Left kidney (tissue), 8 donors: ENCODE data around the gene CFAP221. TPM values are rescaled to one million over a fixed set of nuclear protein-coding genes. Genes with fewer than 3 reads are reported as not detected.

Source experiments
- DNase-seq: peaks from one replicate; pipeline ENCODE4 v3.0.0-alpha.2; 2013
- long read RNA-seq, 8 donors: transcript quantifications; one replicate each; lab custom pipeline, GENCODE V29; 2026
- polyA plus RNA-seq: library from polyadenylated mRNA; unstranded; fragments of 120-200 nt; gene quantifications from one replicate; pipeline ENCODE4 v1.2.1, GENCODE V29; 2013; ENCODE audit not compliant: insufficient read length

The CFAP221 gene
- polyA plus RNA-seq, result 38.8 TPM
- long read RNA-seq, donor 1, result 0 reads
- long read RNA-seq, donor 2, result 0 reads
- long read RNA-seq, donor 3, result 0 reads
- long read RNA-seq, donor 4, result 0 reads
- long read RNA-seq, donor 5, result 0 reads
- long read RNA-seq, donor 6, result 0 reads
- long read RNA-seq, donor 7, result 0 reads
- long read RNA-seq, donor 8, partial matches to known transcripts, result 0 of 1 reads
- long read RNA-seq, donor 8, other reads (novel, unspliced or antisense), result 0 of 1 reads

DNA sequence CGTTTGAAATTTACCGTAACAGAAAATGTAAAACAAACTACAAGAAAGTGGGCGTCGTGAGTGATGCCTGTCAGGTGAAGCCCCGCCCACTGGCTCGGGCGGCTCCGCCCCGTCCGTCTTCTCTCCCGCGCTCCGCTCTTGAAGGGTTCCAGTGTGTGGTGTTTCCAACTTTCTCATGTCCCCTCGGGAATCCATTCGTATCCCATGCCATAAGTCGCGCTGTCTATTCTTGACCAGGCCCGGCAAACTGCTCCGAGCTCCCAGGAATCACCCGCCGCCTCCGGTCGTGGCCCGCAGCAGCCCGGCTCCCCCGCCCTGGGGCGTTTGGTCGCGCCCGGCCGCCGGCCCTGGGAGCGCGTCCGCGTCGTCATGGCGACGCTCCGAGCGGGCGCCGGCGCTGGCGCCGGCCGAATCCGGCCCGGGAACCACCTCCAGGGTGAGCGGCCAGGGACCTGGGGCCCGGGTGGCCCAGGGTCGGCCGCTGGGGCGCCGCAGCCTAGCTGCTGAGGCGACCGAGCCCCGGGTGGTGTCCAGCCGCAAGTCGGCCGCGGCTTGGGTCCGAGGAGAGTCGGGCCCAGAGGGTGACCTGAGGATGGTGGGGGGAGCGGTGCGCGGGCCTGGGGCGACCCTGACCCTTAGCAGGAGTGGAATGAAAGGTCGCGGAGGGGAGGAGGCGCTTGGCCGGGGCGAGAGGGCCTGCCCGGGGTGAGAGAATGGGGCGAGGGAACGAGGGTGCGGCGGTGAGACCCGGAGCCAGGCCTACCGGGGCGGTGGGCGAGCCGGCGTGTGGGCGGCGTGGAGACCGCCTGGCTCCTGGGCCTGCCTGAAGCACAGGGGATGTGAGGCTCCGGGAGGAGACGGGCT is at the start of gene CFAP221:
Gene CFAP221, plus strand, starts transcription at position 375 of the 864 bp plus-strand sequence. CDS start 1,683 bp downstream, outside the sequence.
- peak; percentile 82 for DNase-seq

DNA sequence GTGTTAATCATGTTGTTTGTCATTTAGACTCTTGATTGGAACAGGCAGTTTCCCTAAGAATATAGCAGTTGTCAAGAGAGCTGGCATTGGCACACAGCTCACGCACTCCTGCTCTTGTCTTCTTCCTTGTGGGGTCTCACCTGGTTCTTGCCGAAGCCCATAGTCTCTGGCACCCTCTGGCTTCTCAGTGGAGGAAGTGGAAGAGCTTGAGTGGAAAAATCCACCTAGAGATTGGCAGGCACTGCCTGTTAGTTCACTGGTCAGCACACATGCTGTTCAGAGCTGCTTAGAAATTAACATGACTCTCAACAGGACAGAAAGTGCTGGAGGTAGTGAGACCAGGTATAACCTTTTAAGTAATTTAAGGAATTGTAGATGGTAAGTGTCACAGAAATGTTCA is 48.3 kb upstream of the CFAP221 start:
- no peak for DNase-seq

DNA sequence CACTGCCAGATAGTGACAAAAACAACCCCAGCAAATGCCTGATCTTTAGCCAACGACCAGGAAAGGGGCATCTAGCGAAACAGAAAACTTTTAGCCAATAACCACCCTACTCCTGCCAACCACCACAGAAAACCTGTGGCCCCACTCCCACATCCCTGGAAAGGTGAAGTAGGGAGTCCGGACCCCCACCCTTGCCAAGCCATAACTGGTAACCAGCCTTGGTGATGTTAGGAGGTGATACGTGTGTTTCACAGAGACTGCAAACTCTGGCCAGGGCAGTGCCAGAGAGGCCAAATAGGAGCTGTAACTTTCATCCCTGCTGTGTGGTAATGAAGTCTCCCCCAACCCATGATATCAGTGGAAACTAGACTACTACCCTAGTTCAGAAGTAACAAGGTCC is 47.6 kb upstream of the CFAP221 start:
- no peak for DNase-seq

DNA sequence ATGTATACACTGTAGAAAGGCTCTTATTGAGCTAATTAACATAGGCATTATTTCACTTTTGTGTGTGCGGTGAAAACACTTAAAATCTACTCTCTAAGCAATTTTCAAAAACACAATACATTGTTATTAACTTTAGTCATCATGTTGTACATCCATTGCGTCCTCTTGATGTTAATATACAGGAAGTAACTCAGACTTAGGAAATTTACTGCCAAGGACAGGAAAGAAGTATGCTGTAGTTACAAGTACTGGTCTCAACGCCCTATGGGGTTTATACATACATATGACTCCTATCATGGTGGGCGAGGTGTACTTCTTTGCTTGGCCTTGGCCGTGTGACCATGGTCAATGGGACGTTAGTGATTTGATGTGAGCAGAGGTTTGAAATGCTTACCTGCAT is 35.5 kb upstream of the CFAP221 start:
- no peak for DNase-seq

DNA sequence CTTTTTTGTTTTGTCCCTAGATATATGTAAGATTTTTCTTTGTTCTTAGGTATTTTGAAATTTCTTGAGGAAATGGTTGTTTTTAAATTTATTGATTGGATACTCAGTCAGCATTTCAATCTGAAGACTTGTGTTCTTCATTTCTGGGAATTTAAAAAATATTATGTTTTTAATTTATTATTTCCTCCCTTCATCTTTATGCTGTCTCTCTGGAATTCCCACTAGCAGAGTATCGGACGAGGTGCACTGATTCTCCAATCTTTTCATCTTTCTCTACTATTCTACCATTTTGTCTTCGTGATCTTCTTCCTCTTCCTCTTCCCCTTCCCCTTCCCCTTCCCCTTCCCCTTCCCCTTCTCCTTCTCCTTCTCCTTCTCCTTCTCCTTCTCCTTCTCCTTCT is 32.3 kb upstream of the CFAP221 start:
- no peak for DNase-seq

DNA sequence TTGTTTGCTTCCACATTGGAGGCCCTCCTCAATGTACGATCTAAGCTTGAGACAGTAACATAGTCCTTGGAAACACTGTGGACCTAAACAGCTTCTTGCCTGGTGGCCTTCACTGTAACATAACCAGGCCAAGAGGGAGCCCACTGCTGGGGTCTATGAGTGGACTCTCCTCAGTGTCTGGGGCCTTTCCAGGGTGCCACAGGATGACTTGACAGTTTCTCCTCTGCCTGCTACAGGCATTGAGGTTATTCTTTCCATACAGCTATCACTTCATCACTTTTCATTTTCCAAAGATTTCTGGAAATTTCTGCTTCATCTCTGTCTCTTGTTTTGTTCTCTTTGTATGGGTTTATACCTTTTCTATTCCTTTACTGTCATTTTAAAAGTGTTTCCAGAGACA is 31.3 kb upstream of the CFAP221 start:
- no peak for DNase-seq

DNA sequence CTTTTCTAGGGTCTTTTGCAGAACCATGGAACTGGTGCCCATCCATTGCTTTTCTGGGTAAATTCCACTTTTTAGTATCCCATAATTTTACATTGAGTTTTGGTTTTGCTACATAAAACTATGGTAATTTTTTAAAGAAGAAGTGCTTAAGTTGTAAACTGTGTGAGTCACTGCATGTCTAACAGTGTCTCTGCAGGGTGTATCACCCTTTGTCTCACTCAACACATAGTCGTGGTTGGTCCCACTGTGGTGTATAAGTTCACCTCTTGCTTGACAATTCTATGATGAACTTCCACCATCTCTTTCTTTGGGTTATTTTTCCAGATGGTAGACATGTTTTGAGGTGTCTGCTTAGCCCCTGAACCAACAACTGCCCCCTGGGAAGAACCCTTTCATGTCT is 30.4 kb upstream of the CFAP221 start:
- no peak for DNase-seq

DNA sequence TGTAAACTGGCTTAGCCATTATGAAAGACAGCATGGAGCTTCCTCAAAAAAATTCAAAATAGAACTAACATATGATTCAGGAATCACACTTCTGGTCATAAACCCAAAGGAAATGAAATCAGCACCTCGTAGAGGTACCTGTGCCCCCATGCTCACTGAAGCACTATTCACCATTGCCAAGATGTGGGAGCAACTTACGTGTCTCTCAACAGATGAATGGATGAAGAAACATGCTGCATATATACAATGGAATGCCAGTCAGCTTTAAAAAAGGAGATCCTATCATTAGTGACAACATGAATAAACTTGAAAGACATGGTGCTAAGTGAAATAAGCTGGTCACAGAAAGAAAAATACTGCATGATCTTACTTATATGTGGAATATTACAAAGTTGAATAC is 28.1 kb upstream of the CFAP221 start:
- no peak for DNase-seq

DNA sequence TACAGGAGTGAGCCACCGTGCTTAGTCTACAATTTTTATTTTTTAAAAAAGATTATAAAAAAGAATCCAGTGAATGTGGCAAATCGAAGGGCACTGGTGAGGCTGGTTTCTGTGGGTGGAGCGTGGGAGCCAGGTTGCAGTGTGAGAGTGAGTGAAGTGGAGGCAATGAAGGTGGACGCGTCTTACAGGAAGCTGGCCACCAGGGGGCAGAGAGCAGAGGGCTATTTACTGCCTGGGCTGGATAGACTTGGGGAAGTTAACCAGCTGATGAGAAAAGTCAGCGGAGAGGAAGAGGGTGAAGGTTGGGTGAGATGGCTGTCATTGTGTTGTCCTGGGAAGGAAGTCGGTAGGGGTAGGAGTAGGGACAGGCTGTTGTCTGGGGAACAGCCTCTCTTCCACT is 26.8 kb upstream of the CFAP221 start:
- no peak for DNase-seq

DNA sequence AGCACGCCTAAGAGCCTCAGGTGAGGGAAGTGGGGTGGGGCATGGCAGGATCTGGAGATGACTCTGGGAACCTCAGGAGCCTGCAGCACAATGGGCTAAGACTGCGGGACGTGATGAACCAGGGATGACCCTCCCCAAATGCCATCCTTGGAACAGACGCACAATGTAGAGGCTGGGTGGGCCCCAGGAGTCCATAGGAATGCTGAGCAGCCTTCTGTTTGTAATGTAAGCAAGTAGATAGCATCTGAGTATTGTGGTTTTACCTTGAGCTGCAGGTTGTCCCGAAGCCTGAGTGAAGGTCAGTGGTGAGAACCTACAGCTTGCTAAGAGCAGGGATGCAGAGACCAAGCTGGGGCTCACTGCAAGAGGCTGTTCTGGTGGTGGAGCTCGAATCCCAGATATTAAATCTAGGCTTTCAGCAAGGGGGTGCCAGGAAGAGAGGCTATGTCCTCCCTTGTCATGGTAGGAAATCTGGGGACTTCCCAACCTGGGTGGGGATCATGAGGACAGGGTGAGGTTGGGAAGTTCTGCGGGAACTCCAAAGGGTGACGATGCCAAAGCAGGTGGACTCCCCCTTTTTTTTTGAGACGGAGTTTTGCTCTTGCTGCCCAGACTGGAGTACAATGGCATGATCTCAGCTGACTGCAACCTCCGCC is 25.7 kb upstream of the CFAP221 start:
- DNase-seq, result no peak

DNA sequence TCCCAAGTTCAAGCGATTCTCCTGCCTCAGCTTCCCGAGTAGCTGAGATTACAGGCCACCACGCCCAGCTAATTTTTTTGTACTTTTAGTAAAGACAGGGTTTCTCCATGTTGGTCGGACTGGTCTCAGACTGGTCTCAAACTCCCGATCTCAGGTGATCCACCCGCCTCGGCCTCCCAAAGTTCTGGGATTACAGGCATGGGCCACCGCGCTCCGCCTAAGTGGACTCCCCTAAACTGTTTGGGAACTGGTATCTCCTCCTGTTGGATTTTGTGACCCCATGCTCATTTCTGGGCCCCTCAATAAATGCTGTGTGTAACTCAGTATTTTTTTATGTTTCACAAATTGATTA is 25.2 kb upstream of the CFAP221 start:
- no peak for DNase-seq

DNA sequence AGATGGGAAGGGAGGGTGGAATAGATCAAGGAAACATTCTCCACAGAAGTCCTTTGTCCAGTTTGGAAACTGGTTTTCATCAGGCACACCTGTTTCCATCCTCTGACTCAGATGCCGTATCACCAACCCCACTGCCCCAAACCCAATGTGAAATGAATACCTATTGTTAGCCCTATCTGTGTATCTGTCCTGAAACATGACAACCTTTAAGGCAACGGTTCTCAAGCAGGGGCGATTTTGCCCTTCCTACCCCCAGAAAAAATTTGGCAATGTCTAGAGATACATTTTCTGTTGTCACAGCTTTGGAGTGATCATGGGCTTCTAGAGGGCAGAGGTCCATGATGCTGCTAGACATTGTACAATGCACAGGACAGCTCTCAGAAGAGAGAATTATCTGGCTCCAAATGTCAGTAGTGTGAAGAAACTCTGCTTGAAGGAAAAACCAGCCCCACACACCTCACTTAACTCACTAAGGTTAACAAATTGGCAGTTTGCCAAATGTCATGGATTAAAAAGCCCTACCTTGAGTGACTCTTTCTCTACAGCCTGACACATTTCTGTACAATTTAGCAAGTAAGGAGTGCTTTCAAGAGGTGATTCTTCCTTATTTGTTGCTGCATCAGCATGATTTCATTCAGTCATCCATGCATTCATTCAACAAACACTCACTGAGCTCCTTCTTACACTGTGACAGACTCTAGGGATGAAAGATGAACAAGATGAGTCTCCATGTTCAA is 23.4 kb upstream of the CFAP221 start:
- DNase-seq, result no peak

DNA sequence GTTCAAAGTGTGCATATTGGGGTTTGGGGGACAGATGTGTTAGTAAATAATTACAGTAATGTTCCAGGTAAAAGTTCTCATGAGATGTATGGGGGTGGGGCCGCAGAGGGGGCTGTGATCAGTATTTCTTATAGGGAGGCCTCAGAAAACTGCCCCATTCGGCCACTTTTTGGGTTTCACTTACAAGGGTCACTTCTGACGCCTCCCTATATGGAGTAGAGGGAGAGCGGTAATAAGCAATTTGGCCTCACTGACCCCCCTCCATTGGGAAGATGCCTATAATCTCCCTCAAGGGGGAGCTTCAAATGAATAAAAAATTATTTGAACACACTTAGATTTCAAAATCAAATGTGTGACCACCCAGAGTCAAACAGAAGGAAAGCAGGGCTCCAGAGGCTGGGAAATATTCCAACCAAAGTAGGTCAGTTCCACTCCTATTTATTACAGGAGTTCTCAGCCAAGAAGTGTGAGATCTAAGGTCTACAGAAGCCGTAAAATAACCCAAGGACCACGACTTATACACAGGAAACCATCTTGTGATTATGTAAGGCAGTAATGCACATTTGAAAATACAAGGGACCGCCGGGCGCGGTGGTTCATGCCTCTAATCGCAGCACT is 22.7 kb upstream of the CFAP221 start:
- no peak for DNase-seq

DNA sequence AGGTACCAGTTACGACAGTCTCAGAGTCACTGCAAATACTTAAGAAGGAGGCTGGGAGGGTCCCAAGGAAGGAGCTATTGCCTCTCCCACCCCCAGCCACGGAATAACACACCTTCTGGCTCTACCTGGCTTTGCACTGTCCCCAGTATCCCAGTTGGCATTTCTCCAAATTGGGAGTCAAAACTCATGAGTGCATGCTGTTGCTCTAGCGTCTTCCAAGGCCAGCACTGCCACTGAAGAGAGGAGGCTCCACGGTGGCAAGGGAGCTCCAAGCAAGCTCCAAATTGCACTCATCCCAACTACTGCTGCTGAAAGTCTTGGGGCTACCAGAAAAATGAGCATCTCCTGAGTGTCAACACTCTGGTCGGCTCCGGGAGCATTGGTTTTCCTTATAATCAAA is 21.6 kb upstream of the CFAP221 start:
- no peak for DNase-seq

DNA sequence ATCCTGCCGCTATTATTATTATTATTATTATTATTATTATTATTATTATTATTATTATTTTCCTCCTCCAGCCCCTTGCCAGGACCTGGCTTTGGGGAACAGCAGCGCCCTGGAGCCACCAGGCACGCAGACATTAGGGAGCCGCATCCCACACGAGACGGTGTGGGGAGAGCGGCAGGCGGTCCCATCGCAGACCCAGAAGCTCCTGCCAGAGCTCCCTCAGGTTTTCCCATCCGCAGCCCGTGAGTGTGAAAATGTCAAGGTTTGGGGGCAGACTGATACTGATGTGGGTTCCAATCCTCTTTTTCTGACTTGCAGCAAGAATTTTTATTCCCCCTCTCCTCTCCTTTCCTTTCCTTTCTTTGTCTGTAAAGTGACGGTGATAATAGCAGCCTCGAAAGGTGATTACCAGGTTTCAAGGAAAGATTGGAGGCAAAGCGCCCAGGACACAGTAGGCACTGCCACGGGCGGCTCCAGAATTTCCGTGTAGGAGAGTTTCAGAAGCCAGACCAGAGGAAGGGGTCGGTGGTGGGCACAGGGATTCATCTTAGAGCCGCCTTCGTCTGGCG is 20.8 kb upstream of the CFAP221 start:
- DNase-seq, result no peak

DNA sequence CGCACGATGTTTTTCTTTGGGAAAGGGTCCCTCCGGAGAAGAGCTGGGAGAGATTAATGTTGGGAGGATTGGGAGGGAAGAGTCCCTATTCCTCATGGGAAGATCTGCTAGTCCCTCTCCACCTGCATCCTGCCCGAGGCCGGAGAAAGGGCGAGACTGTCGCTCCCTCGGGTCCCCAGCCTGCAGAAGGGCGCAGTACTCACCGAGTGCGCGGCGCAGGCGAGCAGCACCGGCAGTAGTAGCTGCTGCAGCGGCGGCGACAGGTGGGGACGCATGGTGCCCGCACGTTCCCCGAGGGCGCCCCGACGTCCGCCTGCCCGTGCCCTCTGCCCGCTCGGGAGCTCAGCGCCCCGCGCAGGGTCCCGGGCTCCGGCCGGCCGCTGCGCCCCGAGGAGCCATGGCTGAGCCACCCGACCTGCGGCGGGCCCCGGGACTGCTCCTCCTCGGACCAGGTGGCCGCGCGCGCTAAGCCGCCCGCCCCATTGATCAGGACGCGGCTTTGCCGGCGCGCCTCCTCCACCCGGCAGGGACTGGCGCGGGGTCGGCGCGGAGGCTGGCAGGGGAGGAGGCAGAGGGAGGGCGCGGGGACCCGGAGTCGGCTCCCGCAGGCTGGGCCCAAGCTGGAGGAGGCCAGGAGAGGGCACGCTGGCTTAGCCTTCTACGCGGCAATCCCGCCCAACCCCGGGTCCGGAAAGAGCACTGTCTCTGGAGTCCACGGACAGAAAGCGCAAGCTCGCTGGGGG is 20.1 kb upstream of the CFAP221 start, which contains the start of gene SCTR:
Gene SCTR, minus strand, starts transcription at position 532 of the 743 bp plus-strand sequence. Its CDS starts 257 bp downstream, at position 275.
- DNase-seq, result no peak

DNA sequence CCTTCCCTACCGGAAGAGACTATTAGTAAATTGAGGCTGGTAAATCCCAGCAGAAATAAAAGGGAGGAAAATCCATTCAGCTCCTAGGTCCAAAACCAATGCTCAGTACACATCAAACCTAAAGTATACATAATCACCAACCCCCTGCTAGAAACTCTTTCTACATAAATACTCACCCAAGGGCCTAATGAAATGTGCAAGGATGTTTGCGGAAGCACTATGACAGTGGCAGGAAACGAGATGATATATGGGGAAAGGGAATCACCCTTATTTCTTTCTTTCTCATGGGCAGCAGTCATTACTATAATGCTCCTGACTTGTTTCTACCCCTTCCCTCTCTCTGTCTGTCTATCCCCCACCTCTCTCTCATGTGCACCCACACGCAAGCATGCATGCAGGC is 18.6 kb upstream of the CFAP221 start:
- DNase-seq, result no peak

DNA sequence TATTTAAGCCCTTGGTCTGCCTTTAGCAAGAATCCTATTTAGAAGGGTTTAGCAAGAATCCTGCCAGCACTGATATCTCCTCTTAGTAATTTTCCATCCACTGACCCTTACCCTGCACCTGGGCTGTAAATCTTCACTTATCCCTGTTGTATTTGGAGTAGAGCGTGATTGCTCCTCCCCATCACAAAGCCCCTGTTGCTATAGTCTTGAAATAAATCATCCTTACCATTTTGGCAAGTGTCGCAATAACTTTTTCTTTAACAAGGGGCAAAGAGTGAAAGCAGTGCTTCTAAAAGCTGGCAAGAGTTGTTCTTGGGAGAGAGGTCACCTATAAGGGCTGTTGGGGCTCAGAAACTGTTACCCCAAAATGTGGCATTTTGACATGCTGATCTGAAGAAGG is 16.2 kb upstream of the CFAP221 start:
- no peak for DNase-seq

DNA sequence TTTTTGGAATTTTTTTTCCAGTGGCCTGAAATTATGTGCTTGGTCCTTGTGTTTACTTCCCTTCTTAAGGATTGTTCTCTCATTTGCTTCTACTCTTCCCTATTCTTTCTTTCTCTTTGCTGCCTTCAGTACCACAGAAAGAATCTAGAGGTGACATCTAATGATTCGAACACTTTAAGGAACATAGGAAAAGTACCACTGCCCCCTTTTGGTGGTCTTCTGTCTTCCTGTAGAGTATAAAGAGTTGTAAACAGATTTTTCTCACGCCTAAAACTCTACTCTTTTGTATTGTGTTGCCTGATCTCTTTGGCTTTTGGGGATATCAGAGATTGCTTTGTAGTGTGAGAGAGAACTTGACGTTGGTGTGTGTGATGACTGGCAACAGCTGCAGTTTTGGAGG is 13.0 kb upstream of the CFAP221 start:
- DNase-seq, result no peak

DNA sequence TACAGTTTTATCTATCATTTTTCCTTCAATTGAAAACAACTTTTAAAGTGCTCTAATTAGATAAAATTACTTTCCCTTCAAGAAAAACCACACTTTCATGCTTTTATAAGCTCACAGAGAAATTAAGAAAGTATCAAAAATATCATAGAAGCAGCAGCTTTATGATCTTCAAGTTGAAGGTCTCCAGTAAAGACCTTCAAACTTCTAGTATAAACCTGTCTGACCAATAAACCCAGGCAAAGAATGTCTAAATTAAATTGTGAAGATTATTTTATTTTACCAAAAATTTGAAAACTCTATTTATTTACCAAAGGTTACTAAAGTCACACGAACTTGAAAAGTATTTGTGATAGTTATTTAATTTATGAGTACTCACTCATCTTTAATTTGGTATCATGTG is 10.7 kb upstream of the CFAP221 start:
- no peak for DNase-seq

DNA sequence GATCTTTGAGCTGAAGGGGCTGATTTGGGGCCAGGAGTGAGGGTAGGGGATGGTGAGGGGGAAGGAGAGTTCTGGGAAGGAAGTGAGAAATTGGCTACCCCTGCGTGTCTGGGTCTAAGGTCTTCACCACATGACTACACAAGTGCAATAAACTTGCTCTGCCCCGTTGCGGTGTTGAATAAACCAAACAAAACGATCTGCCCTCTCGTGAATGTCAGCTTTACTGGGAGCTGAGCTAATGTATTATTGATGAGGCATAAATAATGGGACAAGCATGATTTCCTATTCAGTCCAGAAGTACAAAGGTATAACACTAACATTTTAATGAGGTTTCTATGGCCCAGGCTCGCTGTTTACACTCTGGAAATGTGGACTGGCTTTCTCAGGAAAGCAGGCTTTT is 8.0 kb upstream of the CFAP221 start:
- DNase-seq, result no peak
